Effector memory CD8-positive, alpha-beta T cell (primary cell): ENCODE data around the gene PIH1D1.

Source experiments
- ATAC-seq: fragments of 150-1000 bp; cut with Tn5 transposase; replicated peaks from 2 replicates; pipeline ENCODE4 v1.10.0; 2021; ENCODE audit warnings: mild to moderate bottlenecking, moderate library complexity
- DNase-seq, 3 experiments: peaks; one replicate each; pipeline ENCODE4 v3.0.0; 2021
- H3K27ac Mint-ChIP-seq, 2 donors: one replicate each; pipeline ENCODE4 v1.8.0; 2022; ENCODE audit warnings: mild to moderate bottlenecking in 2 of 2, mixed read lengths in 2 of 2, moderate library complexity in 2 of 2
- H3K27me3 Mint-ChIP-seq, 2 donors: one replicate each; pipeline ENCODE4 v1.8.0; 2022; ENCODE audit warnings: mixed read lengths in 2 of 2
- H3K36me3 Mint-ChIP-seq: one replicate; pipeline ENCODE4 v1.8.0; 2022; ENCODE audit warnings: mild to moderate bottlenecking, moderate library complexity, mixed read lengths; ENCODE audit not compliant: insufficient read depth
- H3K4me1 Mint-ChIP-seq, 2 donors: one replicate each; pipeline ENCODE4 v1.8.0; 2022; ENCODE audit warnings: low read depth in 2 of 2, mixed read lengths in 2 of 2
- H3K4me3 Mint-ChIP-seq, 2 donors: one replicate each; pipeline ENCODE4 v1.8.0; 2022; ENCODE audit warnings: mild to moderate bottlenecking in 2 of 2, mixed read lengths in 2 of 2, moderate library complexity in 2 of 2
- H3K9me3 Mint-ChIP-seq, 2 donors: one replicate each; pipeline ENCODE4 v1.8.0; 2022; ENCODE audit warnings: mixed read lengths in 2 of 2

PIH1D1 gene

DNA sequence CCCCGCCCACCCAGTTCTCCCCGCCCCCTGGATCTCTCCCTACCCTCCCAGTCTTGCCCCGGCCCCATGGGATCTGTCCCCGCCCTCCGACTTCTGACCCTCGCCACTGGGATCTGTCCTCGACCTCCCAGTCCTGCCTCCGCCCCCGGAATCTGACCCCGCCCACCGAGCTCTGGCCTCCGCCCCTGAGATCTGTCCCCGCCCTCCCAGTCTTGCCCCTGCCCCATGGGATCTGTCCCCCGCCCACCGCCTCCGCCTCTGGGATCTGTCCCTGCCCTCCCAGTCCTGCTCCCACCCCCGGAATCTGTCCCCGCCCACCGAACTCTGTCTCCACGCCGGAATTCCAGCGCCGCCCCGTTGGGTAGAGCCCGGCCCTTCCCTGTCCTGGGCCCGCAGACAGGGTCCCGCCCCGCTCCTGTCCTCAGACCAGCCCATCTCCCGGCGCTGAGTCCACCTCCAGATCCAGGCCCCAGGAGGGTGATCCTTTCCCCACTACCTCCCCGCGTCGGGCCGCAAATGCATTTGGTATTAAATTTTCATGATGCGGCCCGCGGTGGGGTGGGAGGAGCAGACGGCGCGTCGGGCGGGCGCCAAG lies 8.7 kb downstream of the PIH1D1 start:
- H3K9me3 Mint-ChIP-seq = no peaks in the 10 kb centered on the region
- peak overlapping the region; percentile 46 to 87 for H3K27ac Mint-ChIP-seq
- ATAC-seq (peak; percentile 15), DNase-seq (no peak)
- peak overlapping the region; percentile 77 to 79 for H3K4me3 Mint-ChIP-seq
- peaks cover 23 to 34% of the 10 kb centered on the region in 2 donors for H3K4me1 Mint-ChIP-seq
- peaks cover 18% of the 10 kb centered on the region for H3K36me3 Mint-ChIP-seq
- H3K27me3 Mint-ChIP-seq = peaks cover 46 to 50% of the 10 kb centered on the region in 2 donors

DNA sequence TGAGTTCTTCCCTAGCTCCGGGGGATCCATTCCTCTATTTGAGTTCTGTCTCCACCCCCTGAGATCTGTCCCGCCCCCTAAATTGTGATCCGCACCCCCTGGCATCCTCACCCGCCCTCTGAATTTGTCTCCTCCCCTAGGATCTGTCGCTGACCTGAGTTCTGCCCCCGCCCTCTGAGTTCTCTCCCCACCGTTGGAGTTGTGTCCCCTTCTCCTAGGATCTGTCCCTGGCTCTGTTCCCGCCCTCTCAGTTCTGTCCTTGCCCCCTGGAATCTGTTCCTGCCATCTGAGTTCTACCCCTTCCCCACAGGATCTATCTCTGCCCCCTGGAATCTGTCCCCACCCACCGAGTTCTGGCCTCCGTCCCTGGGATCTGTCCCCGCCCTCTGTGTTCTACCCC lies 9.3 kb downstream of the PIH1D1 start:
- ATAC-seq = no peak

DNA sequence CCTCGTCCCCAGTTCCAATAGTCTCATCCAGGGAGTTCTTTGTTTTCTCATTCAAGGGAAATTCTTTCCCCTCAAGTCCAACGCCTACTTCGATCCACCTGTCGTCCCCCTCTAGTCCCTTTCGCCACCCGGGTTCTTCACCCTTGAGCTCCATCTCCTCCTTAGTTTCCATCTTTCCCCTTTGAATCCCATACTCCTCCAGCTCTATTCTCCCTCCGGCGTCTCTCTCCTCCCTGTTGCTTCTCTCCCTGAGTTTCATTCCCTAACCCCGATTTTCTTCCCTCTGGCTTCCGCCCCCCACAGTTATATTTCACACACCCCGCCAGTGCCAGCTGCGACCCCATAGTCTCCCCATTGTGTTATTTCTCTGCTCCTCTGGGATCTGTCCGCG lies 9.7 kb downstream of the PIH1D1 start:
- peaks cover 18% of the 10 kb centered on the region for H3K36me3 Mint-ChIP-seq
- ATAC-seq (no peak), DNase-seq (no peak)
- H3K27ac Mint-ChIP-seq = peak overlapping the region in 1 of 2 donors; percentile 23
- peaks cover 24 to 31% of the 10 kb centered on the region in 2 donors for H3K4me1 Mint-ChIP-seq
- no peaks in the 10 kb centered on the region for H3K9me3 Mint-ChIP-seq
- H3K4me3 Mint-ChIP-seq = peak overlapping the region; percentile 77 to 79
- peaks cover 55 to 59% of the 10 kb centered on the region in 2 donors for H3K27me3 Mint-ChIP-seq

More for the DNA sequence above, 9.3 kb downstream of the PIH1D1 start:
- Mint-ChIP-seq H3K4me1 (peaks cover 23 to 30% of the 10 kb centered on the region in 2 donors), H3K27me3 (peaks cover 51 to 55% of the 10 kb centered on the region in 2 donors), H3K4me3 (peak overlapping the region; percentile 77 to 79), H3K9me3 (no peaks in the 10 kb centered on the region), H3K27ac (peak overlapping the region in 1 of 2 donors; percentile 23), H3K36me3 (peaks cover 18% of the 10 kb centered on the region)
- no peak for DNase-seq

DNA sequence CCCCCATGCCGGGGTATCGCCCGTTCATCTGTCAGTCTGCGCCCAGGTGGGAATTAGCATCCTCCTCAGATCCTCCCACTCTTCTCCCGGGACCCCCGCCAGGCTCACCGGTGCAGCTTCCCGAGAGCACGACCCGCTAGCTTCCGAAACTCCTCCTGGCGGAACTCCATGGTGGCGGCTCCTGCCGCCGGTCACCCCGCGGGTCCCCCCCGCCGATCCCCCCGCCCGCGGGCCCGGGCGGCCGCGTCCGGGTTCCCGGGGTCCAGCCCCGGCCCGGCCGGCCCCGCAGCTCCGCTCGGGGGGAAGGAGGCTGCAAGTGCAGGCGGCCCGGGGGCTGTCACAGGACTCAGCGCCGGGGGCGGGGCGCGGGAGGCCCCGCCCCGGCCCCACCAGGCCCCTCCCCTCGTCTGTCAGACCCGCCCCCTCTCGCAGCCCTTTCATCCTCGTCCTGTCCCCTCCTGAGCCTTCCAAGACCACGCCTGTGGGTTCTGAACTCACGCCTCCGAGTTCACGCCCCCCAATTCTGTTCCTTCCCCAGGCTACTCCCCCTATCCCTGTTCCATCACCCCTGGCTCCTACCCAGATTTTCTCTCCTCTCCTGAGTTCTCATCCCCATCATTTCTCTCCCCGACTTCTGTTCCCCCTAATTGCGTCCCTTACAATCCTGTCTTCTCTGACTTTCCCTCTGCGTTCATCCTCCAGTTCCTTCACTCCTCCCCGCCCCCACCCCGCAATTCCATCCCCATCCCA lies 10.2 kb downstream of the PIH1D1 start, which contains the start of gene SLC17A7:
Gene SLC17A7, minus strand, starts transcription at position 318 of the 750 bp plus-strand sequence. Its CDS starts 148 bp downstream, at position 170.
- Mint-ChIP-seq H3K27me3 (peaks cover 61 to 64% of the 10 kb centered on the region in 2 donors), H3K27ac (peak within 1 kb of the TSS in 1 of 2 donors; percentile 23), H3K9me3 (no peaks in the 10 kb centered on the region), H3K4me3 (peak within 1 kb of the TSS; percentile 77 to 79), H3K36me3 (peaks cover 18% of the 10 kb centered on the region), H3K4me1 (peaks cover 26 to 33% of the 10 kb centered on the region in 2 donors)
- ATAC-seq (no peak), DNase-seq (no peak)

DNA sequence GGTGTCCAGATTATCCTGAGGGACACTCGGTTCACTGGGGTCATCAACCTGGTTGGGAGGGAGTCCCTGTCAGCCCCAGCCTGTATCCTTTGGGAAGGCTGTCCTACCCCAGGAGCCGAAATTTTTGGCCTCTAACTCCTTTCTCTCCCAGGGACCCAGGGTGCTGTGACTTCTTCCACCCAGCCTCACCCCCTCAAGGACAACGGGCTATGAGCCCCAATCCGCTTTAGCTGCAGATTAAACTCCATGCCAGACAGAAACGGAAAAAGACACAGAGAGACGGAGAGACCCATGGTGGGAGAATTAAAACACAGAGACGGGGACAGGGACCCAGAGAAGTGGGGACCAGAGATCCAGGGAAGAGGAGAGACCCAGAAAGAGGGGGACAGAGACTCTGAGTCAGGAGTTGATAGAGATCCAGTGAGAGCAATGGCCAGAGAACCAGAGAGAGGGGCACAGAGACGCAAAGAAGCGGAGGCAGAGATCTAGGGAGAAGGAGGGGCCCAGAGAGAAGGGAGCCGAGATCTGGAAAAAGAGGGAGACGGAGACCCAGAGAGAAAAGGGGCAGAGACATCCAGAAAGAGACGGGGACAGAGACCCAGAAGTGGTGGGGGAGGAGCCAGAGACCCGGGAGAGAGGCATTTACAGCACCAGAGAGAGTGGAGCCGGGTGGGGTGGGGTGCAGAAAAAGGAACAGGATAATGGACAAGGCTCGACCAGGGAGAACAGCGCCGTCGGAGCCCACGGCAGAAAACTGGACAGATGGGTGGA lies 11.0 kb downstream of the PIH1D1 start:
- peaks cover 11% of the 10 kb centered on the region for H3K36me3 Mint-ChIP-seq
- H3K4me3 Mint-ChIP-seq = peak overlapping the region; percentile 37 to 46
- DNase-seq = no peak
- no peaks in the 10 kb centered on the region for H3K9me3 Mint-ChIP-seq
- peaks cover 29 to 39% of the 10 kb centered on the region in 2 donors for H3K4me1 Mint-ChIP-seq
- no peak for ATAC-seq
- no peak overlapping the region for H3K27ac Mint-ChIP-seq
- H3K27me3 Mint-ChIP-seq = peaks cover 68 to 72% of the 10 kb centered on the region in 2 donors

DNA sequence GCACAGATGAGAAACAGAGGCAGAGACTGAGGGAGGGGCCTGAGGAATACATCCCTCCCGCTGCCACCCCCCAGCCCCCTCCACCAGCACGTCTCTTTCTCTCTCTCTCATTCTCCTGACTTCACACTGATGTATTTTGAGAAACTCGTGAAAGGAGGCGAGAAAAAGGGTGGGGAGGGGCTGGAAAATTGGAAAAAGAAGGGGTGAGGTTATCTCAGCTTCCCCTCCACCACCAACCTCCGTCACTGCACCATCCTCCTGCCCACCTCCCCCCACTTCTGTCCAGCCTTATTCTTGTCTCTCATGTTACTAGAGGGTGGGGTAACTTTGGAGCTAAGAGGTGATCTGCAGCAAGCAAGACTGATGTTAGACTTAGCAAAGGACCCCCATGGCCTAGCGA lies 11.8 kb downstream of the PIH1D1 start:
- DNase-seq = no peak
- H3K27ac Mint-ChIP-seq = no peak overlapping the region
- H3K4me3 Mint-ChIP-seq = no peak overlapping the region
- H3K36me3 Mint-ChIP-seq = peaks cover 13% of the 10 kb centered on the region
- H3K9me3 Mint-ChIP-seq = no peaks in the 10 kb centered on the region
- peaks cover 76 to 80% of the 10 kb centered on the region in 2 donors for H3K27me3 Mint-ChIP-seq
- peaks cover 32 to 40% of the 10 kb centered on the region in 2 donors for H3K4me1 Mint-ChIP-seq
- no peak for ATAC-seq

DNA sequence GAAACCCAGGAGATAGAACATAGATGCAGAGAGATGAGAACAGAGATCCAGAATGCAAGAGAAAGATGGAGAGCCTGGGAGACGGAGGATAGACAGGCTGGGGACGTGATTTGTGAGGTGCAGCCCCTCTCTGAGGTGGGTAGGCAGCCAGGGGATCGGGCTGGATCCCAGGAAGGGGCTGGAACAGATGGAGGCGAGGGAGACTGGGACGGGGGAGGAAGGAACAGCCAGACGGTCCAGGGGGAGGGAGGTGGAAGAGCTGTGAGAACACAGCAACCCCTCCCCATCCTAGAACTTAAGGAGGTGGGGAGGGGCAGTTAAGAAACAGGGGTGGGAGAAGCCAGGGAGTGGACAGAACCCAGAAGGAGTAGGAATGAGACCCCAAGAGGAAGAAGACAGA lies 13.4 kb downstream of the PIH1D1 start:
- no peak for ATAC-seq
- Mint-ChIP-seq H3K4me3 (no peak overlapping the region), H3K9me3 (no peaks in the 10 kb centered on the region), H3K27ac (no peak overlapping the region), H3K36me3 (peaks cover 6% of the 10 kb centered on the region), H3K4me1 (peaks cover 28 to 29% of the 10 kb centered on the region in 2 donors), H3K27me3 (peaks cover 90 to 96% of the 10 kb centered on the region in 2 donors)
- DNase-seq = no peak

DNA sequence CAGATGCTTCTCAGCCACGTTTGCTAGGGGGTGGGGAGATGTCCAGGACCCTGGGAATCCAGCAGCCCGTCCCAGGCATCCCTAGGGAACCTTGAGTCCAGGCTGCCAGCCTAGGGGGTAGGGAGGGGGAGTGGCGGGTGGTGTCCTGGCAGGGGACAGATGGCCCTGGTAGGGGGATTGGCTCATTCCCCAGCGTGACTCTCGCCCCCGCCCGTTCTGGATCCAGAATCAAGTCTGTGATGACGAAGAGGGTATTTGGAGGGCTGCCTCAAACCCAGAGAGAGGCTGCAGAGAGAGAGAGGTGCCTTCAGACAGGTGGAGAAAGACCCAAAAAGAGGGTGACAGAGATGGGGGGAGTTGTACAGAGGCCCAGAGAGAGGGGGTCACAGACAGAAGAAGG lies 14.4 kb downstream of the PIH1D1 start:
- DNase-seq (no peak), ATAC-seq (no peak)
- Mint-ChIP-seq H3K4me1 (peaks cover 24 to 29% of the 10 kb centered on the region in 2 donors), H3K27me3 (peaks cover 96 to 100% of the 10 kb centered on the region in 2 donors), H3K36me3 (peaks cover 5% of the 10 kb centered on the region), H3K9me3 (no peaks in the 10 kb centered on the region), H3K27ac (no peak overlapping the region), H3K4me3 (no peak overlapping the region)

DNA sequence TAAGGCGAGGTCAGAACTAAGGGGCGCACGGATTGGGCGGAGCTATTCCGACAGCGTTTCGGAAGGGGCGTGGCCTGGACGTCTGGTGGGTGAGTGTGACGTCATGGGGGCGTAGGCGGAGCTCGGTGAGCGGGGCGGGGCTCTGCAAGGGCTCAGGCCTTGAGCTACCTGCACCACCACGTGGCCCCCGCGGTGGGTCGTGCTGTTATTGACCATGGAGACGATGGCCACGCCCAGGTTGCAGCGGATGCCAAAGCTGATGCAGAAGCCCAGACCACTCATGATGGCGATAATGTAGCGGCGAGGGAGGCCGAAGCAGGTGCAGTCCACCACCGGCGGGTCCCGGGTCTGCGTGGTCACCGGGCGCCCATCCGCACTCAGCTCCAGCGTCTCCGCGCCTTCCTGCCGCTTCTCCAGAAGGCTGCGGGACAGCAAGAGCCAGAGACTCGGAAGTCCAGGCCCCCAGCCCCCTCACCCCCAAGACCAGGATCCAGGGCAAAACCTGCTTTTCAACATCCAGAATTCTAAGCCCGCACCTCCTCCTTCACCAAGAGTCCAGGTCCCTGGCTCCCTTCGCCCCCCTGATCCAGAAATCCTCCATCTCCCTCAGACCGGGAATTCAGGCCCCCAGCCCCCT lies 15.1 kb downstream of the PIH1D1 start:
- Mint-ChIP-seq H3K9me3 (no peaks in the 10 kb centered on the region), H3K27ac (no peak overlapping the region), H3K4me3 (no peak overlapping the region), H3K27me3 (peaks cover 94 to 100% of the 10 kb centered on the region in 2 donors), H3K4me1 (peaks cover 17 to 25% of the 10 kb centered on the region in 2 donors), H3K36me3 (peaks cover 5% of the 10 kb centered on the region)
- DNase-seq = peak in 1 of 3 experiments; percentile 41
- ATAC-seq = peak; percentile 31

DNA sequence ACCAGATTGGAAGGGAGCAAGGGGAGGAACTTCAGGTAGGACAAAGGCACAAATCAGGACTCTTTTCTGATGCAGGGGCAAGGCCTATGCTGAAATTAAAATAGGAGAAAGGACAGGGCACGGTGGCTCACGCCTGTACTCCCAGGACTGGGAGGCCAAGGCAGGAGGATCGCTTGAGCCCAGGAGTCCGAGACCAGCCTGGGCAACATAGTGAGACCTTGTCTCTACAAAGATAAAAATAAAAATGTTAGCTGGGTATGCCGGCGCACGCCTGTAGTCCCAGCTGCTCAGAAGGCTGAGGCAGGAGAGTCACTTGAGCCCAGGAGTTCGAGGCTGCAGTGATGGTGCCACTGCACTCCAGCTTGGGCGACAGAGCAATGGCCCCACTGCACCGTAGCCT lies 15.9 kb downstream of the PIH1D1 start:
- peaks cover 91 to 100% of the 10 kb centered on the region in 2 donors for H3K27me3 Mint-ChIP-seq
- H3K9me3 Mint-ChIP-seq = no peaks in the 10 kb centered on the region
- H3K4me3 Mint-ChIP-seq = peak overlapping the region in 1 of 2 donors; percentile 15
- DNase-seq (no peak), ATAC-seq (no peak)
- peaks cover 13 to 23% of the 10 kb centered on the region in 2 donors for H3K4me1 Mint-ChIP-seq
- no peak overlapping the region for H3K27ac Mint-ChIP-seq
- H3K36me3 Mint-ChIP-seq = peaks cover 5% of the 10 kb centered on the region

DNA sequence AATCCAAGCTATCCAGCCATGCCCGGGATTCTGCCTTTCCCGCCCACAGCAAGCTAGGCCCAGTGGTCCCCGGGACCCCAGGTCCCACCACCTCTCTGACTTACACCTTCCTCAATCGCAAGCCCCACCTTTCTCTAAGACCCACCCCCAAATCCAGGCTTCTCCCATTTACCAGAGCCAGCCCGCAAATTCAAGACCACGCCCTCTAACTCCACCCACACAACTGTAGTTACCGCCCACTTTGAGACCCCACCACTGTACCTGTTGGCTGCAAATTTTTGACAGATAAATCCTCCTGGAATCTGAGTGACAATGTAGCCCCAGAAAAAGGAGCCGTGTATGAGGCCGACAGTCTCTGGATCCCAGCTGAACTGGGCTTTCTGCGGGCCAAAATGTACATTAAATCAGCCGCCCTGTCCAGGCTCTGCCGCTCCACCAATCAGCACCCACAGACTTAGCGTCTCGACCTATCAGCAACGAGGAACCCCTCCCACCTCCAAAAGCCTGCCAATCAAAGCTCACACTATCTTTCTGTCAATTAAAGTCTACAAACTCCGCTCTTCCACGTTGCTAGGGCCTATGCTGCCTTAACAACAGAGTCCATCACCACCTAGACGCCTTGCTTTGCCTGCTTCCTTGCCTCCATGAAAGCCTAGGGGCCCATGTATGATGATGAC lies 16.6 kb downstream of the PIH1D1 start:
- H3K27ac Mint-ChIP-seq = no peak overlapping the region
- peaks cover 3% of the 10 kb centered on the region for H3K36me3 Mint-ChIP-seq
- H3K27me3 Mint-ChIP-seq = peaks cover 91 to 100% of the 10 kb centered on the region in 2 donors
- DNase-seq = no peak
- no peaks in the 10 kb centered on the region for H3K9me3 Mint-ChIP-seq
- peaks cover 11 to 20% of the 10 kb centered on the region in 2 donors for H3K4me1 Mint-ChIP-seq
- H3K4me3 Mint-ChIP-seq = no peak overlapping the region
- no peak for ATAC-seq

DNA sequence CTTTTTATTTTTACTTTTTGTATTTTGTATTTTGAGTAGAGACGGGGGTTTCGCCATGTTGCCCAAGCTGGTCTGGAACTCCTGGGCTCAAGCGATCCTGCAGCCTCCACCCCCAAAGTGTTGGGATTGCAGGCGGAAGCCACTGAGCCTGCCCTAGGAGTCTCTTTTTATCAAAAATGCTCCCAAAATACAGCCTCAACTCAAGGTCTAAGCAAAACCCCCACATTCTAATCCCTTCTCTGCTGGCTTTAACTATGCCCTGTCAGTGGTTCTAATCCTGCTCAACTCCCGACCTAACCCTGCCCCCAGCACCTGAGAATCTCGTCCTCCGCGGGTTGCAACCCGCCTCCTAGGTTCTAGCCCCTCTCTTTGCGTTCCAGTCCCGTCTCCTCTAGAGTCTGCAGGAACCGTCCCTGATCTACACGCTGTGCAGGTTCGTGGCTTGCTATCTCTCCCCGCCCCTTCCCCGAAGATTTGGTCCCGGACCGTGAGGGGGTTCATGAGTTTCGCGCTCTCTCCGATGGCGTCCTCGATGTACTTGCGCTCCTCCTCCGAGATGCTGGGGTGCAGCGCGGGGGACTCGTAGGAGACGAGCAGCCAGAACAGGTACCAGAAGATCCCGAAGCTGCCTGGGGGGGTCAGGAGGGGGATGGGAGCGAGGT lies 18.2 kb downstream of the PIH1D1 start:
- Mint-ChIP-seq H3K9me3 (no peaks in the 10 kb centered on the region), H3K4me3 (peak overlapping the region in 1 of 2 donors; percentile 49), H3K27me3 (peaks cover 91 to 100% of the 10 kb centered on the region in 2 donors), H3K27ac (no peak overlapping the region), H3K4me1 (peaks cover 15 to 20% of the 10 kb centered on the region in 2 donors), H3K36me3 (peaks cover 6% of the 10 kb centered on the region)
- ATAC-seq = no peak
- no peak for DNase-seq
